Stimulated activated CD8-positive, alpha-beta memory T cell treated with anti-CD3 and anti-CD28 coated beads, Interleukin-4, amount 100 ng/mL, for 4 hours (primary cell): ENCODE data around the gene LBX1.
"Not testable (repeated sequence)": the region's sequence is repeated elsewhere in the genome, so short reads cannot be mapped to it uniquely, and the experiment has no call there.

Source experiments
- DNase-seq, 2 donors: peaks; one replicate each; pipeline ENCODE4 v3.0.0-alpha.2; 2020; ENCODE audit warnings: low read depth in 2 of 2, low spot score in 1 of 2

LBX1 gene

DNA sequence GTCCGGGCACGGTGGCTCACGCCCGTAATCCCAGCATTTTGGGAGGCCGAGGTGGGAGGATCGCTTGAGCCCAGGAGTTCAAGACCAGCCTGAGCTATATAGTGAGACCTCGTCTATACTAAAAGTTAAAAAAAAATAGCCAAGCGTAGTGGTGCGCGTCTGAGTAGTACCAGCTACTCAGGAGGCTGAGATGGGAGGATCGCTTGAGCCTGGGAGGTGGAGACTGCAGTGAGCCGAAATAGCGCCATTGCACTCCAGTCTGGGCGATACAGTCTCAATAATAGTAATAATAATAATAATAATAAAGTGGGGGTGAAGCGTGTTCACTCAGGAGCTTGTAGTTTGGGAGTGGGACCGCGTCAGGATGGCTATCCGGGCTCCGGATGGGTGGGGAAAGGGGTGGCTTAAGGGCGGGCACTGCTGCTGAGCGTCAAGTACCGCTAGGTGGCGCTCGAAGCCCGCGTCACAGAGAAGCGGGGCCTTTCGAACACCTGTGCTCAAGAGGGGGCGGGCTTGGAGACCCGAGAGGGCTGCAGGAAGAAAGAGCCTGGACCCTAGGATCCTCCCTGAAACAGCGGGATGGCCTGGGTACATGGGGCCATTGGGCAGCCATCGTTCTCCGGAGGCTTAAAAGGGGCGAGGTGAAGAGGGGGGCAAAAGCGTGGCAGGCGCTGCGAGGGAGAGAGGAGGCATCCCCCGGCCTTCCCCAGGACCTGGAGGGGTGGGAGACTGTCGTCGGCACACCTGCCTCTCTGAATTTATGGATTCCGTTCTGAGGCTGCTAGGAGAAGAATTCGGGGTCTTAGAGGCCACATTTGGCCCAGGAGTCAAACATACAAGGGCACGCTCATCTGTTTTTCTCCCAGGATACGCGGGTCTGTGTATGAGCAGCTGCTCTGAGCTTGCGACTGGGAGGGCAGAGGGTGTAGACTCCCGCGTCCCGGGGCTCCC, 14.5 kb downstream of the LBX1 start:
- DNase-seq: peak; percentile 43 to 51

DNA sequence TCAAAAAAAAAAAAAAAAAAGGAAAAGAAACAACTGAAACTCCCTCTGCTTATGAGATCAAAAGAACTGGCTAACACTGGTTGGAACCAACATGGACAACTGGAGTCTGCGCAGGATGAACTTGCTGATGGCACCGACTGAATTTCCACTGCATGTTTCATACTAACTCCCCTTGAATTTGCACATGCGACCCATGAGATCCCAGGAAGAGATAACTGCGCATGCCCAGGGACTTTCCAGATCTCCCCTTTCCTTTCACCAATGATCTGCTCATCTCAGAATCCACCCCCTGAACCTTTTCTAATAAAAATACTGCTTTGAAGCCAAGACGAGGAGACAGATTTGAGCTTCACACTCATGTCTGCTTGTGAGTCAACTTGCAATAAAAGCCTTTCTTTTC, 20.7 kb downstream of the LBX1 start:
- DNase-seq: no peak

DNA sequence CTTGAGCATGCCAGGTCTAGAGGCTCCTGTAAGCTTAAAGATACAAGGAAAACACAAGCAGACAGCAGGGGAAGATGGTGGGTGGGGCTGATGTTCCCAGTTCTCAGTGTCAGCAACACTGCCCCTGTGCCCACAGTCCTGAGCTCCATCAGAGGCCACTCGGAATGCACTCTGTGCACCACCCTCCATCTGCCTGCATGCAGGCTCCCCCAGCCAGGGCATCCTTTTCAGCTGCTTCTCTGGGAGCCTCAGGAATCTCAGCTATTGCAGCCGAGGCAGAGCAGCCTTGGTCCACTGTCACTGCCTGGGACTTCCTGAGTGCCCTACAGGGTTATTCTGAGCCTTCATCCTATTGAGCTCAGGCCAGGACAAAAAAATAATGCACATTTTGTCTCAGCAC, 22.2 kb downstream of the LBX1 start:
- DNase-seq: no peak

DNA sequence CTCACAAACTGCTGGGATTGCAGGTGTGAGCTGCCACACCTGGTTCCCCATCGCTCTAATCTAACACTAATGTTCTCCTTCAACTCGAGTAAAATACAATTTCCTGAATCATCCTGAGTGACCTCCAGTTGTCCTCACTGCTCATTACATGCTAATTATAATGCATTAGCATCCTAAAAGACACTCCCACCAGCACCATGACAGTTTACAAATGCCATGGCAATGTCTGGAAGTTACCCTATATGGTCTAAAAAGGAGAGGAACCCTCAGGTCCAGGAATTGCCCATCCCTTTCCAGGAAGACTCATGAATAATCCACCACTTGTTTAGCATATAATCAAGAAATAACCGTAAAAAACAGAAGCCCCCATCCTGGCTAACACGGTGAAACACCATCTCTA, 26.6 kb downstream of the LBX1 start:
- DNase-seq: not testable (repeated sequence)

DNA sequence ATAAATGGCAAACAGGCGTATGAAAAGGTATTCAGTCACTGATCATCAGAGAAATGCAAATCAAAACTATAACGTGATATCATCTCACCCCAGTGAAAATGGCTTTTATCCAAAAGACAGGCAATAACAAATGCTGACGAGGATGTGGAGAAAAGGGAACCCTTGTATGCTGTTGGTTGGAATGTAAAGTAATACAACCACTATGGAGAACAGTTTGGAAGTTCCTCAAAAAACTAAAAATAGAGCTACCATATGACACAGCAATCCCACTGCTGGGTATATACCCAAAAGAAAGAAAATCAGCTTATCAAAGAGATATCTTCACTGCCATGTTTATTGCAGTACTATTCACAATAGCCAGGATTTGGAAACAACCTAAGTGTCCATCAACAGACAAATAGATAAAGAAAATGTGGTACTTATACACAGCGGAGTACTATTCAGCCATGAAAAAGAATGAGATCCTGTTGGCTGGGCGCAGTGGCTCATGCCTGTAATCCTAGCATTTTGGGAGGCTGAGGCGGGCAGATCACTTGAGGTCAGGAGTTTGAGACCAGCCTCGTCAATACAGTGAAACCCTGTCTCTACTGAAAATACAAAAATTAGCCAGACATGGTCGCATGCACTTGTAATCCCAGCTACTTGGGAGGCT, 30.8 kb downstream of the LBX1 start:
- DNase-seq: not testable (repeated sequence)

DNA sequence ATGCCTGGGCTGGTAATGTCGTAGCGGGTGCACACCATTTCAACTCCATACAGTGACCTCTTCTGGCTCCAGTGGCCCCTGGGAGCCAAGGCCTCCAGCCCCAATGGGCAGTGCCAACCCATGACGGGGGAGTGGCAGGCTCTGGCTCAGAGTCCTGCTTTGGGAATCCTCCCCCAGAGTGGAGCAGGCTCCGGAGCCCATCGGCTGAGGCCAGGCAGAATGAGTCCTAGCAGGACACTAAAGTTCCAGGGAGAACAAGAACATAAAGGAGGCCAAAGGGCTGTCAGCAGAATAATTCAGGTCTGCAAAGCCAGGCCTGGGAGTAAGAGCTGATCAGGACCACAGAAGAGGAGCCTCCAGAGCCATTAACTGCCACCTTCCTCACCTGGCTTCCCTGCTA, 33.3 kb downstream of the LBX1 start:
- no peak for DNase-seq

DNA sequence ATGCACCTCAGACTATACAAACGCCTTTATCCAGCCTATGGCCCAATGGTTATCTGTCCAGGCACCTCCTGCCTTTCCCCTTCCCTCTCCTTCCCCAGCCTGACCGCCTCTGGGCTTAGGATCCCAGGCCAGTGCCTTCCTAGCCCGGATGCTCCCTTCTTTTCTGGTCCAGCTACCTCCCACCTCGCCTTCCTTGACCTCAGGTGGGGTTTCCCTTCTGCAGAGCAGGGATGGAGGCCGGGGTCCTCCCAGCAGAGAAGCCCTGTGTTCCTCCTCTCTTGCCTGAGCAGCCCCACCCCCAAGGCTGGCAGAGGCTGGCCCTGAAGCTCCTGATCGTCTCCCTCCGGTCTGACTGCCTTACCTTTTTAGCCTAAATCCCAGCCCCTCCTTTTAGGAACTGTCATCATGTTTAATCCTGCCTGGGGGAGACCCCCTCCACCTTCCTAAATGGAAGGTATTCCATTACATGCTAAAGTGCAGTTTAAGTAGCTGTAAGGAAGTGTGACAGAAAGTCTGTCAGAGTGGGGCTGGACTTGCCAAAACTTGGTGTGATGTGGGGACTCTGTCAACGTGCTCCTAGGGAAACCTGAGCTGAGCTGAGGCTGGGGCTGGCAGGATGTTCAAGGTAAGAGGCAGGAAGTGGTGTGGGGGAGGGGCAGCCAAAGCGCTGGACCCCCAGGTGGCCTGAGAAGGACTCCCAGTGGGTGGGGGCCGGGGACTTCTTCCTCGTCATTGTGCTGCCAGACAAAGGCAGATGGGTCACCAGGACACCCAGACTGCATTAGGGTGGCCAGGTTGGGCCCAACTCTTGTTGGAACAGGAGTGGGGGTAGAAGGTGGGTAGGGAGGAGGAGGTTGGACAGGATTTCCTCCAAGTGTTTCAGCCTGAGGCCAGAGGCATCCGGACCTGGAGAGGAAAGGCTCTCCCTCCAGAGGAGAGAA, 39.5 kb downstream of the LBX1 start:
- no peak for DNase-seq

DNA sequence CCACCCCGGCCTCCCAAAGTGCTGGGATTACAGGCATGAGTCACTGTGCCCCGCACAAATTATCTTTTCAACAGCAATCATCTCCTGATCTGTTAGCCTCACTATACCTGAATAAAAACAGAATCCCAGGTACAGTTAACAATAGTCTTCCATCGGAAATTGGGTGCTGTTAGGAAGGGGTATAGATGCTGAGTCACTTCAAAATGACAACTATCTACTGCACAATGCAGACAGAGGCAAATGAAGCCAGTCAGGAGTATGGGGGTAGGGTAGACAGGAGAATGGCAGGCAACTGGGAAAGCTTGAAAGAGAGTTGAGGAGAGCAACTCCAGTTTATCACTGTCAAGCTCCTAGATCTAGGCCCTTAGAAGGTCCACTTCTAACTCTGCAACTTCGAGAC, 40.3 kb downstream of the LBX1 start:
- DNase-seq: no peak

DNA sequence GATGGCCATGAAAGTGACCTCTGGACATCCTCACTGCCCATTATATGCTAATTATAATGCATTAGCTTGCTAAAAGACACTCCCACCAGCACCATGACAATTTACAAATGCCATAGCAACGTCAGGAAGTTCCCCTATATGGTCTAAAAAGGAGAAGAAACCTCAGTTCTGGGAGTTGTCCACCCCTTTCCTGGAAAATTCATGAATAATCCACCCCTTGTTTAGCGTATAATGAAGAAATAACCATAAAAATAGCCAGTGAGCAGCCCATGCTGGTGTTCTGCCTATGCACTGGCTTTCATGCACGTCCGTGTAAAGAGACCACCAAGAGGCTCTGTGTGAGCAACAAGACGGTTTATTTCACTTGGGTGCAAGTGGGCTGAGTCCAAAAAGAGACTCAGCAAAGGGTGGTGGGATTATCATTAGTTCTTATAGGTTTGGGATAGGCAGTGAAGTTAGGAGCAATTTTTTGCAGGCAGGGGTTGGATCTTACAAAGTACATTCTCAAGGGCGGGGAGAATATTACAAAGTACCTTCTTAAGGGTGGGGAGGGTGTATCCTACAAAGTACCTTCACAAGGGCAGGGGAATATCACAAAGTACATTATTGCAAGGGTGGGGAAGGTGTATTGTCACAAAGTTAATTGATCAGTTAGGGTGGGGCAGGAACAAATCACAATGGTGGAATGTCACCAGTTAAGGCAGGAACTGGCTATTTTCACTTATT, 45.6 kb downstream of the LBX1 start:
- no peak for DNase-seq

DNA sequence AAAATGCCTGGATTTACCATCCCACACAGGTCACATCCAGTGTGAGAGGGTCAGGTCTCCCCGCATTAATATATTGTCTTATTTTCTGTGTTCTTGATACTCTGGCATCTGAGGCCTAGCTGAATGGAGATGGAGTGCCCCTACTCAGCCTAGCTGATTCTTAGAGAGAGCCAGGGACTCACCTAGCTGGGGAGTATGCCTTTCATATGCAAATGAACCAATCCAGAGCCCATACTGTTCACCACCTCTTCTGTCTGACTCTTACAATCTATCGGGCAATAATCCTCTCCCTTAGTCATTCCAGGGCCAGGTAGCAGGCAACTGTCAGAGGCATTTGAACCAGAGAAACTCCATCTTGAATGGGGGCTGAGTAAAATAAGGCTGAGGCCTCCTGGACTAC, 46.3 kb downstream of the LBX1 start:
- DNase-seq: no peak
